ENCODE measurements around the gene PGAP6.

PGAP6 gene

GRCh38 chr16:359067-359763 lies 22.6 kb downstream of the PGAP6 start:
- no peak overlapping the region for H3K4me3 ChIP-seq (replicated peaks; ENCODE audit: low read depth, low read length)
- DNase-seq (ENCODE audit: low read depth): no peak
- TF ChIP-seq CTCF (IDR thresholded peaks at IDR 0.05; ENCODE audit: low read length, missing control alignments): no peak

- no peak for DNase-seq (ENCODE audit: low read depth)
- H3K4me3 ChIP-seq (replicated peaks; ENCODE audit: low read depth, low read length): no peak overlapping the region
- no peak for TF ChIP-seq CTCF (IDR thresholded peaks at IDR 0.05; ENCODE audit: low read length, missing control alignments)
These were observed 25.0 kb downstream of the PGAP6 start for GRCh38 chr16:356741-357140.

- no peak for DNase-seq (ENCODE audit: low read depth)
- no peak overlapping the region for H3K4me3 ChIP-seq (replicated peaks; ENCODE audit: low read depth, low read length)
- no peak for TF ChIP-seq CTCF (IDR thresholded peaks at IDR 0.05; ENCODE audit: low read length, missing control alignments)
These were observed 26.8 kb downstream of the PGAP6 start for GRCh38 chr16:354971-355461.

GRCh38 chr16:354291-354881 lies 27.4 kb downstream of the PGAP6 start:
- TF ChIP-seq CTCF (IDR thresholded peaks at IDR 0.05; ENCODE audit: low read length, missing control alignments): no peak
- no peak for DNase-seq (ENCODE audit: low read depth)
- H3K4me3 ChIP-seq (replicated peaks; ENCODE audit: low read depth, low read length): no peak overlapping the region

- no peak for DNase-seq (ENCODE audit: low read depth)
- TF ChIP-seq CTCF (IDR thresholded peaks at IDR 0.05; ENCODE audit: low read length, missing control alignments): no peak
- peak overlapping the region; percentile 38 for H3K4me3 ChIP-seq (replicated peaks; ENCODE audit: low read depth, low read length)
These were observed 28.1 kb downstream of the PGAP6 start for GRCh38 chr16:353404-354290.

- peak; percentile 4 for TF ChIP-seq CTCF (IDR thresholded peaks at IDR 0.05; ENCODE audit: low read length, missing control alignments)
- peak within 1 kb of the TSS; percentile 67 for H3K4me3 ChIP-seq (replicated peaks; ENCODE audit: low read depth, low read length)
- DNase-seq (ENCODE audit: low read depth): peak; percentile 94
These were observed 29.0 kb downstream of the PGAP6 start, which contains the start of gene AXIN1 for GRCh38 chr16:352547-353403. TSS of gene AXIN1 (minus strand) at chr16:352723. CDS start at chr16:347025, 5,698 bp downstream.

Data from fibroblast of pulmonary artery (primary cell).